Measurements from ENCODE around the gene CTBP2.

DNA sequence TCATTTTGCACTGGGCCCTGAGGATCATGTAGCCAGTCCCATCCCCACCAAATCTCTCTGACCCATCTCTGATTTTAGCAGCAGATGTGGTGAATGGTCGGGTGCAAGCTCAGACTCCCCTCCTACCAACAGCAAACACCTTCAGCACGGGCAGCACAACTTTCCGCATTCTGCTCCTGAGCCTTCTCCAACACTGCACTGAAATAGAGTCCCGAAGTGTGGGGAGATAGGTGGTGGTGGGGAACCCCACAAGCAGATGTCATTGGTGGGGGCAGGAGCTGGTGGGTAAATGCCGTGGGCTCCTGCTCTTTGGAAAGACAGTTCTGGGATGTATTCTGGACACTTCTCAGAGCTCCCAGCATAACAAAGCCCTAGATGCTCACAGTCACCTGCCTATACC, 9.6 kb upstream of the CTBP2 start:
- TF ChIP-seq CTCF (IDR thresholded peaks at IDR 0.05 in 8 of 11, conservative IDR thresholded peaks at IDR 0.05 in 3 of 11) = no peak
- no peak for TF ChIP-seq POLR2A (IDR thresholded peaks at IDR 0.05)

Data from spleen (tissue), 7 donors.